Kidney (tissue), 14 donors: ENCODE results near the gene DCLK1. TPM values are rescaled to one million over a fixed set of nuclear protein-coding genes. Genes with fewer than 3 reads are reported as not detected.
"Not testable (repeated sequence)": the region's sequence is repeated elsewhere in the genome, so short reads cannot be mapped to it uniquely, and the experiment has no call there.

Experiments
- DNase-seq, 5 donors: peaks; one replicate each; pipeline ENCODE4 v3.0.0-alpha.2; 2013 to 2020
- FAIRE-seq: peaks from 2 replicates; lab custom pipeline; 2012; peaks lifted over from hg19 to GRCh38; lab: Jason Lieb, UNC
- H3K27ac ChIP-seq, 2 donors: one replicate each; pipeline ENCODE4 v1.7.0; 2013; ENCODE audit warnings: low read depth in 2 of 2, low read length in 2 of 2, inconsistent platforms in 1 of 2
- H3K27me3 ChIP-seq: one replicate; pipeline ENCODE4 v1.7.1; 2013; ENCODE audit warnings: low read length, inconsistent platforms; ENCODE audit not compliant: control insufficient read depth, insufficient read depth
- H3K36me3 ChIP-seq, 3 donors: one replicate each; pipeline versions ENCODE4 v1.7.0 to v1.7.1; 2013; ENCODE audit warnings: low read length in 3 of 3, control low read depth in 1 of 3, inconsistent platforms in 1 of 3; ENCODE audit not compliant: insufficient read depth in 3 of 3, control insufficient read depth in 2 of 3
- H3K4me1 ChIP-seq, 3 donors: one replicate each; pipeline versions ENCODE4 v1.7.0 to v1.7.1; 2013; ENCODE audit warnings: low read length in 3 of 3, inconsistent platforms in 1 of 3, low read depth in 1 of 3; ENCODE audit not compliant: control insufficient read depth in 2 of 3, insufficient read depth in 2 of 3
- H3K4me3 ChIP-seq, 3 donors: one replicate each; pipeline versions ENCODE4 v1.7.0 to v1.8.1; 2013; ENCODE audit warnings: low read length in 3 of 3, control low read depth in 1 of 3, inconsistent platforms in 1 of 3
- H3K9ac ChIP-seq, 3 donors: one replicate each; pipeline versions ENCODE4 v1.7.0 to v1.7.1; 2013; ENCODE audit warnings: low read length in 3 of 3, control low read depth in 1 of 3, inconsistent platforms in 1 of 3
- H3K9me3 ChIP-seq, 3 donors: one replicate each; pipeline versions ENCODE4 v1.7.0 to v1.7.1; 2013; ENCODE audit warnings: low read length in 3 of 3, control low read depth in 1 of 3, inconsistent platforms in 1 of 3; ENCODE audit not compliant: control insufficient read depth in 2 of 3, insufficient read depth in 1 of 3
- intact Hi-C: fragments of 100-400 bp; cut with DNase I; formaldehyde crosslinking; loops from one replicate; pipeline ENCODE4 v1.11.1; 2022
- polyA plus RNA-seq: library from polyadenylated mRNA; stranded (reverse); fragments of 350-450 nt; fragmentation: Illumina TruSeq; extraction: RNeasy Lipid Tissue Mini Kit (QIAGEN cat#74804); gene quantifications from one replicate; pipeline ENCODE4 v1.2.3, GENCODE V29; 2014; ENCODE audit warnings: low read depth, low replicate concordance; ENCODE audit not compliant: insufficient read depth
- total RNA-seq: library from RNA; stranded (reverse); fragmentation: NEBNext Ultra II Directional; extraction: Animal tissue kit (Norgen Biotek cat#: 25700); gene quantifications from one replicate; pipeline ENCODE4 v1.2.1, GENCODE V29; 2021
- TF ChIP-seq, protein P1 (sequence below): IDR thresholded peaks from 3 replicates; pipeline ENCODE4 v1.5.1; 2012; ENCODE audit warnings: mild to moderate bottlenecking, moderate library complexity, borderline replicate concordance; ENCODE audit not compliant: insufficient read depth; ENCODE audit errors: extremely low read depth
- donor health status: control.
- donor health status: control.
- donor health status: control.
- donor health status: control.
- donor health status: control.
- donor health status: DM: yes; HTN: yes; CAD: no.
- donor health status: Normal renal cell carcinoma (clear cell type).

DCLK1 gene
- total and polyA plus RNA-seq, 2 donors from 2014 or later: 0.73 to 8.3 TPM

DNA sequence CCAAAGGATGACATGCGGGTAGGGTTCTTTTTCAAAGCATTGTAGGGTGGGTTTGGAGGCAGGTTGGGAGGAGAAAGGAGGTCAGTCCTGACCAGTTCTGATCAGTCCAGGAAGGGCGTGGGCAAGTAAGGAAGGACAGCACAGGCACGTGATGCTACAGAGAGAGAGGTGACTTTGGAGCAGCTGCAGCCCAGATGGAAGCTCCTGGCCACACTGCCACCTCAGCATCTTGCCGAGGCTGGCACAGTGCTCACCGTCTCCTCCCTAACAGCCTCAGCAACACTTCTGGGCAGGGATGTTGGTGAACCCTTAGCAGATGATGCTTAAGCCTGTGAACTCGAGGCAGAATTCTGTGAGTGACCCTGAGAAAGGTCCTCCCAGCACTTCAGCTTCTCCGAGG lies 155.1 kb downstream of the DCLK1 start:
- Histone ChIP-seq H3K4me3 (no peak overlapping the region), H3K9me3 (no peaks in the 10 kb centered on the region), H3K9ac (no peak overlapping the region), H3K4me1 (no peaks in the 10 kb centered on the region), H3K36me3 (no peaks in the 10 kb centered on the region), H3K27me3 (no peaks in the 10 kb centered on the region), H3K27ac (no peak overlapping the region)
- FAIRE-seq (no peak), DNase-seq (no peak)
- intact Hi-C loops: loop anchor here (5.0 kb wide), 1 partner anchor 296 kb away; no protein-coding TSS in a partner anchor
- TF ChIP-seq, protein P1, sequence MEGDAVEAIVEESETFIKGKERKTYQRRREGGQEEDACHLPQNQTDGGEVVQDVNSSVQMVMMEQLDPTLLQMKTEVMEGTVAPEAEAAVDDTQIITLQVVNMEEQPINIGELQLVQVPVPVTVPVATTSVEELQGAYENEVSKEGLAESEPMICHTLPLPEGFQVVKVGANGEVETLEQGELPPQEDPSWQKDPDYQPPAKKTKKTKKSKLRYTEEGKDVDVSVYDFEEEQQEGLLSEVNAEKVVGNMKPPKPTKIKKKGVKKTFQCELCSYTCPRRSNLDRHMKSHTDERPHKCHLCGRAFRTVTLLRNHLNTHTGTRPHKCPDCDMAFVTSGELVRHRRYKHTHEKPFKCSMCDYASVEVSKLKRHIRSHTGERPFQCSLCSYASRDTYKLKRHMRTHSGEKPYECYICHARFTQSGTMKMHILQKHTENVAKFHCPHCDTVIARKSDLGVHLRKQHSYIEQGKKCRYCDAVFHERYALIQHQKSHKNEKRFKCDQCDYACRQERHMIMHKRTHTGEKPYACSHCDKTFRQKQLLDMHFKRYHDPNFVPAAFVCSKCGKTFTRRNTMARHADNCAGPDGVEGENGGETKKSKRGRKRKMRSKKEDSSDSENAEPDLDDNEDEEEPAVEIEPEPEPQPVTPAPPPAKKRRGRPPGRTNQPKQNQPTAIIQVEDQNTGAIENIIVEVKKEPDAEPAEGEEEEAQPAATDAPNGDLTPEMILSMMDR: no peak

DNA sequence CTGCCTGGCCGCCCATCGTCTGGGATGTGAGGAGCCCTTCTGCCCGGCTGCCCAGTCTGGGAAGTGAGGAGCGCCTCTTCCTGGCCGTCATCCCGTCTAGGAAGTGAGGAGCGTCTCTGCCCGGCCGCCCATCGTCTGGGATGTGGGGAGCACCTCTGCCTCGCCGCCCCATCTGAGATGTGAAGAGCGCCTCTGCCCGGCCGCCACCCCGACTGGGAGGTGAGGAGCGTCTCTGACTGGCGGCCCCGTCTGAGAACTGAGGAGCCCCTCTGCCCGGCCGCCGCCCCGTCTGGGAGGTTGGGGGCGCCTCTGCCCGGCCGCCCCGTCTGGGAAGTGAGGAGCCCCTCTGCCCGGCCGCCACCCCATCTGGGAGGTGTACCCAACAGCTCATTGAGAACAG lies 164.2 kb downstream of the DCLK1 start:
- H3K36me3 ChIP-seq, H3K4me1 ChIP-seq, H3K9me3 ChIP-seq, DNase-seq, intact Hi-C loops, H3K27ac ChIP-seq, FAIRE-seq, H3K4me3 ChIP-seq, H3K27me3 ChIP-seq, H3K9ac ChIP-seq: not testable (repeated sequence)

DNA sequence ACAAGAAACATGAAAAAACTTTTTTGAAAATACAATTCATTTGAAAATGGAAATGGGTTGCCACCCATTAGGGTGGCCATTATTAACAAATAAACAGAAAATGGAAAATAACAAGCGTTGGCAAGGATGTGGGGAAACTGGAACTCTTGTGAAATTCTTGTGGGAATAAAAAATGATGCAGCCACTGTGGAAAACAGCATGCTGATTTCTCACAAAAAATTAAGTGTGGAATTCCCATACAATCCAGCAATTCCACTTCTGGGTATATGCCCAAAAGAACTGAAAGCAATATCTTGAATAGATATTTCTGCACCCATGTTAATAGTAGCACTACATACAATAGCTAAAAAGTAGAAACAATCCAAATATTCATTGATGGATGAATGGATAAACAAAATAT lies 165.2 kb downstream of the DCLK1 start:
- TF ChIP-seq, protein P1: no peak
- Histone ChIP-seq H3K9ac (no peak overlapping the region), H3K36me3 (no peaks in the 10 kb centered on the region), H3K27ac (no peak overlapping the region), H3K4me1 (peaks cover 0 to 5% (median 0%) of the 10 kb centered on the region in 3 donors), H3K4me3 (no peak overlapping the region), H3K9me3 (no peaks in the 10 kb centered on the region), H3K27me3 (no peaks in the 10 kb centered on the region)
- DNase-seq (no peak), FAIRE-seq (no peak)
- intact Hi-C loops: no loop called here

DNA sequence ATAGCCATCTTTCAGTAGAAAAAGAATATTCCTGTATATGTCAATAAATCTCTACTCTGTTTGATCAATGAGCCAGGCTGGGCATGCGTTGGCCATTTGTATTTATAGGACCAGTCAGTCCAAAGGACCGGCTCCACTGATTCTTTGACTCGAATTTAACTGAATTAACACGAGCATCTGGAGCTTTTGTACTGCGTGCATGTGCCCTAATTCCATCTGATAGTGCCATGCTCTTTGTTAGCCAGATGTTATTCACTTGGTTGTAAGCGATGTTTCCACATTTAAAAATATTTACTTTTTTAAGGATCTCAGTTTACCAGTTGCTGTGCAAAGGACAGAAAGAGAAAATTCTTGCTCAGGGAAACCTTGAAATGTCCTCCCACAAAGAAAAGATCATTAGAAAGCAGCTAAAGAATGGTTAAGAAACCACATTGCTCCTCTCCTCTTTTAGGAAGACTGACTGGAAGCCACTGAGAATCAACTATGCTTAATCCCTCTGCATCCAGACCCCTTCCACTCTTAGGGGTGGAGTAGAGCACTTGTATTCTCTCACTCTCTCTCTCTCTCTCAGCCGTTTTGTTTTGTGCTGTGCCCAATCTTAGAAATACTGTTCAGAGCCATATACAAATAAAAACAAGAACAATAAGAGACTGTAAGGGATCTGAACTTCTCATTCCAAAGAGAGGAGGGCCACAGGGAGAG lies 165.8 kb downstream of the DCLK1 start:
- Histone ChIP-seq H3K4me3 (no peak overlapping the region), H3K27ac (no peak overlapping the region), H3K4me1 (peaks cover 0 to 5% (median 0%) of the 10 kb centered on the region in 3 donors), H3K27me3 (no peaks in the 10 kb centered on the region), H3K9me3 (no peaks in the 10 kb centered on the region), H3K9ac (no peak overlapping the region), H3K36me3 (no peaks in the 10 kb centered on the region)
- no peak for DNase-seq
- FAIRE-seq: no peak
- intact Hi-C loops: no loop called here
- TF ChIP-seq, protein P1: no peak
